GM19372 (cell line): ENCODE data around the gene NTRK2.

Experiments
- ATAC-seq: cut with Tn5 transposase; IDR thresholded peaks from one replicate; pipeline ENCODE4 v1.9.1; 2021; ENCODE audit warnings: mild to moderate bottlenecking, low read depth, moderate library complexity; ENCODE audit not compliant: unreplicated experiment

Gene NTRK2

GRCh38 chr9:84925225-84925872 lies 255.8 kb downstream of the NTRK2 start:
- no peak for ATAC-seq

DNA sequence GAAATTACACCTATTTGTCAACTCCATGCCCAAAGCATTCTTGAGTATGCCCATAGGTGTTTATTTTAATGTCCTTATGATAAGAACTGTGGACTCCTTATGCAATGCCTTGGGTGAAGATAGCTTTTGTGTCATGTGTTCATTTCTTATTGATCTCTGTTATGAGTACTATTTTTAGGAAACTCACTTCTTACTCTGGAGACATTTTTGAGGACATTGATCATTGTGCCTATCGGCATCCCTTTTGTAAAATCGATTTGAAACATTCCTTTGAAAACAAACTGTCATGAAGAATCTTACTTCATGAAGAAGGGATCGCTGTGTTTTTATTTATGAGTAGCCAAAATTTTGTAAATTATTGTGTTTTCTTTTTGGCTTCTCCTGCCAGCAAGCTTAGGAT lies 257.3 kb downstream of the NTRK2 start:
- no peak for ATAC-seq

GRCh38 chr9:84928419-84928818 lies 258.9 kb downstream of the NTRK2 start:
- ATAC-seq = no peak

- ATAC-seq = no peak
Measured at GRCh38 chr9:84929068-84929467, 259.5 kb downstream of the NTRK2 start.

- ATAC-seq = no peak
Measured at GRCh38 chr9:84932915-84933527, 263.5 kb downstream of the NTRK2 start.

- no peak for ATAC-seq
Measured at GRCh38 chr9:84935528-84936117, 266.1 kb downstream of the NTRK2 start.

DNA sequence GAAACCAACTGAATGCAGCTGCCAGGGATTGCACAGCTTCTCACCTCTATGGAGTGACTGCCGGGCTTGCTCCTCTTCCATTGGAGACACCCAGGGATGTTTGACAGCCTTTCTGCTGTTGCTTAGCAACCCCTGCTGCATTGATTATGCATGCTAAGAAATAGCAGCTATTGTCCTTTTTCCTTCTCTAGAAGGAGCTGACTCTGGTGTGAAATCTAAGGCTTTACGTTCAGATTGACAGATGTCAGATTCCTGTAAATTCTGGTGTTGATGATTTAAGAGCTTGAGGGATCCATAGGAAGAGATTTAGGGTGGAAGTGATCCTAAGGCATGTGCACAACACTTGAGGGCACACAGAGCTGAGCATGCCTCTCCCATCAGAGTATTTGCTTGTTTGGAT lies 267.7 kb downstream of the NTRK2 start:
- ATAC-seq = no peak

GRCh38 chr9:84937581-84937980 lies 268.1 kb downstream of the NTRK2 start:
- no peak for ATAC-seq

DNA sequence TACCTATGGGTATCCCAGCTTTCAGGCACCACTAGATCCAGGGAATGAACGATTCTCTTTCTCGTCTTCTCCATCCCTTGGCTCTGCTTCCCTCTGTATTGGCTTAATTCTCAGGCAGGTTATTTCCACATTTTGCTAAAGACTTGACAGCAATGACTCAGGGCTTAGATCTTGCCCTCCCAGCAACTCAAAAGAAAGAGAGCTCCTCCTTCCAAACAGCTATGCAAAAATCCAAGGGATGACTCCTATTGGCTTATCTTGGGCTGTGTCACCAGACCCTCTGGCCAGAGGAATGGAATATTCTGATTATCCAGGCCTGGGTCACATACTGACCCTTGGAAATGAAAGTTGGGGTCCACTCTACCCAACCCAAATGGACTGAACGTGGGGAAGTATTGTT lies 270.2 kb downstream of the NTRK2 start:
- ATAC-seq = no peak

- no peak for ATAC-seq
Measured at GRCh38 chr9:84940294-84940693, 270.8 kb downstream of the NTRK2 start.

- no peak for ATAC-seq
Measured at GRCh38 chr9:84941792-84942191, 272.3 kb downstream of the NTRK2 start.

GRCh38 chr9:84943482-84944050 lies 274.0 kb downstream of the NTRK2 start:
- ATAC-seq = no peak

GRCh38 chr9:84945878-84946538 lies 276.5 kb downstream of the NTRK2 start:
- ATAC-seq = no peak

GRCh38 chr9:84947412-84947972 lies 278.0 kb downstream of the NTRK2 start:
- ATAC-seq = no peak

DNA sequence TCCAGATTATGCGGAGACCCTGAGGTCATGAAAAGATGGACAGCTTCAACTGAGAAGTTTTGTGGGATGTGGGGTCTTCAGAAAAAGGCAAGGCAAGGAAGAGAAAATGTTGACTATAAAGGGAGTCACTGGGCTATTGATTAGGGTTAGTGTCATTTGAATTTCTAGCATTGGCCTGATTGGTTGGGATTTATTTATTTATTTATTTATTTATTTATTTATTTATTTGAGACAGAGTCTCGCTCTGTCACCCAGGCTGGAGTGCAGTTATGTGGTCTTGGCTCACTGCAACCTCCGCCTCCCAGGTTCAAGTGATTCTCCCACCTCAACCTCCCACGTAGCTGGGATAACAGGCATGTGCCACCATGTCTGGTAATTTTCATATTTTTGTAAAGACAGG lies 279.7 kb downstream of the NTRK2 start:
- ATAC-seq = no peak

DNA sequence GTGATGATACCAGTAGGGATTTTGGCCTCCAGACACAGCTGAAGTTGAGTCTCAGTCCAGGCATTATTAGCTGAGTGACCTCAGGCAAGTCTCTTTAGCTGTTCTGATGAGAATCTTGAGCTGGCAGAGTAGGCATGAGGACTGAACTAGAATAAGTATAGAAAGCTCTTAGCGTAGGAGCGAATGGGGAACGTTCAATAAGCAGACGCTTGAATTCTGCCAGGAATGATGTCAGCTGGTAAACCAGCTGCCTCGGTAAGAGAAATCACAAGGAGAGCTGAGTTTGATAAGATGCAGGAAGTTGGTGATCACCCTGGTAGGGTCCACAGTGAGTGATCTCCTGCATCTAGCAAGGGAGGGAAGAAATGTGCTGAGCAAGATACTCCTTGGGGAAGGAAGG lies 280.4 kb downstream of the NTRK2 start:
- ATAC-seq = no peak

- ATAC-seq = no peak
Measured at GRCh38 chr9:84950879-84951811, 281.6 kb downstream of the NTRK2 start.

GRCh38 chr9:84953252-84953773 lies 283.8 kb downstream of the NTRK2 start:
- ATAC-seq = no peak

- ATAC-seq = peak; percentile 96
Measured at GRCh38 chr9:84953797-84954705, 284.5 kb downstream of the NTRK2 start.
